ENCODE data around the gene TMEM8B. TPM values are rescaled to one million over a fixed set of nuclear protein-coding genes. Genes with fewer than 3 reads are reported as not detected.

Gene TMEM8B
- total RNA-seq, 1 experiment from 2014 or later = 9.3 TPM

DNA sequence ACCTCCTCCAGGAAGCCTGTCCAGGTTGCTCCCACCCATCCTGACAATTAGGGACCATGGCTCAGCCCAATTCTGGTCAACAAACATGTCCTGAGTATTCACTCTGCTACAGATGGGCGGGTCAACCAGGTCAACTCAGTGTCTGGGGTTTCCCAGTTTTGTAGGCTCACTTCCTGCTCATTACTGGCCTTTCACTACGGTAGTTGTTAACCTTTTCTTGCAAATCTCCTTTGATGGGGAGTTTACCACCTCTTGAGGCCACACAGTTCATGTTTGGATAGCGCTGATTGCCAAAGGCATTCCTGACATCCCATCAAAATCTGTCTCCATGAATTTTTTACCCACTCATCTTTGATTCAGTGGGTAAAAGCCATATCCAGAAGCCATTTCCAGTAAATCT is 13.8 kb downstream of the TMEM8B start:
- H3K4me1 Mint-ChIP-seq = peaks cover 31 to 39% of the 10 kb centered on the region in 2 experiments
- no peaks in the 10 kb centered on the region for H3K9me3 Mint-ChIP-seq
- Histone ChIP-seq H3K14ac (ENCODE audit: insufficient read depth, low read length) (no peak overlapping the region), H3K27me3 (ENCODE audit: insufficient read depth, low read length) (no peaks in the 10 kb centered on the region; the same call in 1 of the 2 replicates), H3K9ac (ENCODE audit: extremely low read depth, insufficient read length, low read length) (no peak overlapping the region), H2BK120ac (ENCODE audit: low read depth, low read length, poor library complexity, severe bottlenecking) (no peak overlapping the region), H3K23me2 (ENCODE audit: insufficient read length, low read depth, low read length, poor library complexity, severe bottlenecking) (peaks cover 7% of the 10 kb centered on the region), H3K27ac (ENCODE audit: insufficient read length, low read depth, low read length) (no peak overlapping the region), H3K18ac (ENCODE audit: insufficient read length, low read depth, low read length) (no peak overlapping the region), H2BK5ac (ENCODE audit: insufficient read length, low read length) (no peak overlapping the region), H2AFZ (ENCODE audit: low read length) (no peak overlapping the region), H3K79me1 (ENCODE audit: insufficient read depth, low read depth, low read length, poor library complexity, severe bottlenecking) (no peaks in the 10 kb centered on the region), H3T11ph (ENCODE audit: low read length) (no peak overlapping the region), H3K9me3 (ENCODE audit: control insufficient read depth, low read depth, low read length) (no peaks in the 10 kb centered on the region), H2AK5ac (ENCODE audit: insufficient read length, low read length) (no peak overlapping the region), H4K20me1 (ENCODE audit: control insufficient read depth, insufficient read depth, insufficient read length) (no peaks in the 10 kb centered on the region), H3K4me2 (ENCODE audit: insufficient read depth, insufficient read length, low read length) (no peak overlapping the region), H2BK20ac (ENCODE audit: low read depth, low read length, poor library complexity, severe bottlenecking) (no peak overlapping the region), H4K5ac (ENCODE audit: insufficient read length, low read depth, low read length) (no peak overlapping the region), H4K91ac (ENCODE audit: insufficient read length, low read depth, low read length) (no peak overlapping the region), H2BK15ac (ENCODE audit: low read depth, low read length) (no peak overlapping the region), H4K8ac (replicated peaks; ENCODE audit: insufficient read length, low read depth, low read length) (no peak overlapping the region), H3K4me1 (ENCODE audit: insufficient read depth, low read length) (peaks cover 14% of the 10 kb centered on the region; the same call in 1 of the 2 replicates), H3K4ac (ENCODE audit: low read depth, low read length) (no peak overlapping the region), H2BK12ac (ENCODE audit: insufficient read length, low read depth, low read length) (no peak overlapping the region), H3K79me2 (ENCODE audit: insufficient read depth, low read length) (no peaks in the 10 kb centered on the region), H3K23ac (ENCODE audit: insufficient read length, low read depth, low read length) (no peak overlapping the region), H3K56ac (ENCODE audit: insufficient read length, low read depth, low read length) (no peak overlapping the region)
- no peak overlapping the region; a peak in 1 of 7 replicates for H3K27ac Mint-ChIP-seq
- H3K4me3 Mint-ChIP-seq = no peak overlapping the region
- no peak for DNase-seq
- WGBS (ENCODE audit: extremely low coverage, insufficient read length, low lambda C conversion rate) = no CpG with 5 or more reads among the region's 3 CpGs
- no peak for TF ChIP-seq CTCF (conservative IDR thresholded peaks at IDR 0.05)
- H3K27me3 Mint-ChIP-seq (ENCODE audit: low read depth) = peaks cover 32% of the 10 kb centered on the region
- H3K36me3 Mint-ChIP-seq (ENCODE audit: insufficient read depth in 1 of 3, low read depth in 3 of 3) = peaks cover 1 to 11% (median 4%) of the 10 kb centered on the region in 3 experiments; a peak in 5 of 7 replicates
